GM19023 (cell line): ENCODE measurements around the gene SNX30.

Source experiments
- ATAC-seq: cut with Tn5 transposase; IDR thresholded peaks from one replicate; pipeline ENCODE4 v1.9.1; 2021; ENCODE audit warnings: mild to moderate bottlenecking, moderate library complexity; ENCODE audit not compliant: unreplicated experiment

The SNX30 gene

GRCh38 chr9:112752334-112753125 is 2.0 kb downstream of the SNX30 start:
- no peak for ATAC-seq

GRCh38 chr9:112753725-112754124 is 3.2 kb downstream of the SNX30 start:
- ATAC-seq, result no peak

GRCh38 chr9:112754578-112754977 is 4.0 kb downstream of the SNX30 start:
- no peak for ATAC-seq

- ATAC-seq, result no peak
Measured at GRCh38 chr9:112755016-112755427, 4.5 kb downstream of the SNX30 start.

- ATAC-seq, result no peak
Measured at GRCh38 chr9:112755675-112756074, 5.1 kb downstream of the SNX30 start.

- ATAC-seq, result no peak
Measured at GRCh38 chr9:112757282-112757883, 6.8 kb downstream of the SNX30 start.

- ATAC-seq, result no peak
Measured at GRCh38 chr9:112757940-112758339, 7.4 kb downstream of the SNX30 start.

GRCh38 chr9:112760821-112761220 is 10.3 kb downstream of the SNX30 start:
- no peak for ATAC-seq

GRCh38 chr9:112761912-112762655 is 11.5 kb downstream of the SNX30 start:
- ATAC-seq, result no peak

GRCh38 chr9:112762726-112763518 is 12.4 kb downstream of the SNX30 start:
- ATAC-seq, result no peak

GRCh38 chr9:112764344-112764743 is 13.8 kb downstream of the SNX30 start:
- no peak for ATAC-seq

- ATAC-seq, result no peak
Measured at GRCh38 chr9:112764837-112765236, 14.3 kb downstream of the SNX30 start.

- ATAC-seq, result no peak
Measured at GRCh38 chr9:112765281-112765680, 14.7 kb downstream of the SNX30 start.

GRCh38 chr9:112771359-112772214 is 21.0 kb downstream of the SNX30 start:
- no peak for ATAC-seq

GRCh38 chr9:112772215-112772509 is 21.6 kb downstream of the SNX30 start:
- no peak for ATAC-seq

- no peak for ATAC-seq
Measured at GRCh38 chr9:112772551-112772950, 22.0 kb downstream of the SNX30 start.

GRCh38 chr9:112774006-112774996 is 23.7 kb downstream of the SNX30 start:
- no peak for ATAC-seq

GRCh38 chr9:112777914-112778313 is 27.4 kb downstream of the SNX30 start:
- no peak for ATAC-seq

- no peak for ATAC-seq
Measured at GRCh38 chr9:112780450-112781036, 30.0 kb downstream of the SNX30 start.
